Endometrium (tissue), 2 donors: ENCODE measurements around the gene ACP7.
"Not testable (repeated sequence)": the region's sequence is repeated elsewhere in the genome, so short reads cannot be mapped to it uniquely, and the experiment has no call there.

Source experiments
- FAIRE-seq: peaks from 2 replicates; lab custom pipeline; 2012; peaks lifted over from hg19 to GRCh38; lab: Jason Lieb, UNC
- donor health status: control.
- donor health status: control.

The ACP7 gene, protein sequence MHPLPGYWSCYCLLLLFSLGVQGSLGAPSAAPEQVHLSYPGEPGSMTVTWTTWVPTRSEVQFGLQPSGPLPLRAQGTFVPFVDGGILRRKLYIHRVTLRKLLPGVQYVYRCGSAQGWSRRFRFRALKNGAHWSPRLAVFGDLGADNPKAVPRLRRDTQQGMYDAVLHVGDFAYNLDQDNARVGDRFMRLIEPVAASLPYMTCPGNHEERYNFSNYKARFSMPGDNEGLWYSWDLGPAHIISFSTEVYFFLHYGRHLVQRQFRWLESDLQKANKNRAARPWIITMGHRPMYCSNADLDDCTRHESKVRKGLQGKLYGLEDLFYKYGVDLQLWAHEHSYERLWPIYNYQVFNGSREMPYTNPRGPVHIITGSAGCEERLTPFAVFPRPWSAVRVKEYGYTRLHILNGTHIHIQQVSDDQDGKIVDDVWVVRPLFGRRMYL

DNA sequence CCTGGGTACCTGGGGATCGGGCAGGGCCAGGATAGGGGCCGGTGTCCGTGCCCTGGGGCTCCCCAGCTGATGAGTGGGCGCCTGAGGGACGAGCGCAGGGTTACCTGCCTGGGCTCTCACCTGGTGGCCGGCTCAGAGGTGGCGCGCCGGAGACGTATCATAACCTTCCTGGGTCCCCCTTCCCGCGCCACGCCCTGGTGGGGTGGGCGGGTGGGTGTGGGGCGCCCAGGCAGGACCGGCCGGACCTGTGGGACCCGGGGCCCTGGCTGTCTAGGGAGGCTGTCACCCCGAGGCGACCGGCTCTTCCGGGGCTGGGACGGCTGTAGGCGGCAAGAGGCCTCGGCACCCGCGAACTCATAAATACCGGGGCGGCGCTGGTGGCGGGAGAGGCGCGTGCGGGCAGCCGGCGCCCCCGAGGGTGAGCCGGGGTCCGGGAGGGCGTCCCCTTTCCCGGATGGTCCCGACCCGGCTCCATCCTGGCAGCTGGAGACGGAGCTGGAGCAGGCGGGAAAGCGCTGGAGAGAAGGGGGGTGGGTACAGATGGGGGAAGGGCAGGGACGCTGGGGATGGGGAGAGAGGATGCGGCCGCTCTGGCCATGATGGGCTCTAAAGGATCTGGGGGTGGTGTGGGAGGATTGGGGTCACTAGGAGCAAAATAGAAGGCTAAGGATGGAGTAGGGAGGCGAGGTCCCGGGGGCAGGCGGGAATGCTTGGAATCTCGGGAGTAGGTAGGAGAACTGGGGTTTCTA lies at the start of gene ACP7:
ACP7 (plus strand) TSS at position 386 of the 749 bp plus-strand sequence. CDS start 902 bp downstream, outside the sequence.
- FAIRE-seq: no peak

- FAIRE-seq: no peak
These were observed 47.6 kb upstream of the ACP7 start for GRCh38 chr19:39036581-39036980.

- FAIRE-seq: no peak
These were observed 47.0 kb upstream of the ACP7 start for GRCh38 chr19:39037194-39037593.

GRCh38 chr19:39038098-39038497 lies 46.1 kb upstream of the ACP7 start:
- FAIRE-seq: no peak

- FAIRE-seq: no peak
These were observed 38.7 kb upstream of the ACP7 start for GRCh38 chr19:39045506-39045905.

DNA sequence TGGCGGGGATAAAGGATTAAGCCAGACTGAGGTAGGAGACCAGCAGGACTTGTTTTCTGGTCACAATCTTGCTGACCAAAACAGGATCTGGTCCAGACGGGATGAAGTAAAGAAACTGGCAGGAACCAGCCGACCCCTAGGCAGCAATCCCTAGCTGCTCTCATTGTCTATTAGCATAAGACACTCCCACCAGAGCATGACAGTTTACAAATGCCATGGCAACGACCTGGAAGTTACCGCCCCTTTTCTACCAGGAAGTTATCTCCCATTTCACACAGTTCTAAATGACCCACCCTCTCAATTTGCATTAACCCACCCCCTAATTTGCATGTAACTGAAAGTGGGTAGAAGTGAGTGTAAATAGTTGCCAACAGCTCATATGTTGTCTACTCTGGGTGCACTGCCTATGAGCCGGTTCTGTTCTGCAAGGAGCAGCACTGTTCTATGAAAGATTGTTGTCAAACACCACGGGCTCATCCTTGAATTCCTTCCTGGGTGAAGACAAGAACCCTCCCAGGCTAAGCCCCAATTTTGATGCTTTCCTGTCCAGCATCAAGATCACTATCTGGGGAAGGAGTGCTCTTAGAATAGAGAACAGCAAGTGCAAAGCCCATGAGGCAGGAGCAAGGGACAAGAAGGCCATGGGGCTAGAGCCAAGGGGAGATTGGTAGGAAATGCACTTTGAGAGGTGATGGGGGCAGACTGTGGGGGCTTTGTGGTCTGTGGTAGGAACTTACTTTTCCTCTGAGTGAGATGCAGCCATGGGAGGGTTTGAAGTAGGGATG lies 37.9 kb upstream of the ACP7 start:
- no peak for FAIRE-seq

DNA sequence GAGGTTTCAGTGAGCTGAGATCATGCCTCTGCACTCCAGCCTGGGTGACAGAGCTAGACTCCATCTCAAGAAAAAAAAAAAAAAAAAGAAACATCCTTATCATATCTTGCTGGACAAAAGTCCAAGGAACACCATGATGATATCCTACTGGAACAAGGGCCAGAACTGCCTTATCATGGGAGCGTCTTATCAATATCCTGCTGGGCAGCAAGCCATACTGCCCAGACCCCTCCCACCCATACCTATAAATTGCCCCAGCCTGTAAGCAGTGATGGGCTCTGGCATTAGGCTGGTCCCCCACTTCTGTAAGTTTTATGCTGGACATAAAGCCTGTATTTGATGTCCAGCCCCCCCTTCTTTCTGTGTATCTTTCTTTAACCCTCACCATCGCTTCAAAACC lies 37.1 kb upstream of the ACP7 start:
- FAIRE-seq: no peak

DNA sequence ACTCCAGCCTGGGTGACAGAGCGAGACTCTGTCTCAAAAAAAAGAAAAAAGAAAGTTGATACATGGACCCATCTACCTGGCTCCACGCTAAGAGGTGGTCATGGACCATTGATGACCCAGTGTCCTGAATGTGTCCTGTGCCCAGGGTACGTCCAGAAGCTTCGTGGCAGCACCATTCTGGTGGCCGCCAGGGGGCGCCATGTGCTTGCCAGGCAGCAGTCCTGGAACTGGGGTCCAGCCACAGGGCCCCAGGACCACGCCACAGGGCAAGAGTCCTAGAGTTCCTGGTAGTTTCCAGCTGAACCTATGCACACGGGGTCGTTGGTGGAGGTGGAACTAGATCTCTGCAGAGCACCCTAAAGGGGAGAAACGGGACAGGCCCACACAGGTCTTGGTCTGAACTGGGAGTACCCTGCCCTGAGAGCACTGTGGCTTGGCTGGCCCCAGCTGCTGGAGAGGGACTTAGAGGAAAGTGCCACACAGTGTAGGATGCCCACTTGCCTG lies 31.9 kb upstream of the ACP7 start:
- no peak for FAIRE-seq

- no peak for FAIRE-seq
These were observed 31.3 kb upstream of the ACP7 start for GRCh38 chr19:39052846-39053245.

DNA sequence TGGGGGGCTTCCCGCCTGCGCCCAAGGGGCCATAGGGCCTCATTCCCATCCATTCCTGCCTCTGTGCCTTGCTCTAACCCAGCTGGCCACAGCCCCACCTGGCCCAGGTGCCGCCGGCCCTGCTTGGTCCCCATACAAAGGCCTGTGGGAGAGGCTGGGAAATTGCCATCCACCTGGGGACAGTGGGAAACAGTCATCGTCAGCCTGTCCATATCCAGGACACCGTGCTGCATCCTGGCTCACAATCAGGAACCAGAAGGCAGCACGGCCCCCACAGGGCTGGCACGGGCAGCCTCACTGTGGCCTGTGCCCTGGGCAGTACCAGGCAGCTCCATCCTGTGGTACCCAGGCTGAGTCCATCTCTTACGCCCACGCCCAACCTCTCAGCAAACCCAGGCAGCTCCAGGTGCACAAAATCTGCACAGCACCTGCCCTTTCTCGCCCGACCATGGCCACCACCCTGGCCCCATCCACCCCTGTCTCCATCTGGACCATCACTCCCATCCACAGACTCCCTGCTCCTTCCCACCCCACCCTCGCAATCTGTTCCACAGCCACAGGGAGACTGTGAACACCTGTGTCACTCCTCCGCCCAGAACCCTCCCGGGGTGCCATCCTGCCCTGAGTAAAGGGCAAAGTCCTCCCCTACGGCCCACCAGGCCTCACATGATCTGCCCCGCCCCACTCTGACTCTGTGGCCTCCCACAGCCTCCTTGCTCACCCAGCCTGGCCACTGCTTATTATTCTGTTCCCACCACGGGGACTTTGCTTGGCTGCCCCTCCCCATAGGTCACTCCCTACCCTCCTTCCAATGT lies 30.7 kb upstream of the ACP7 start:
- no peak for FAIRE-seq

DNA sequence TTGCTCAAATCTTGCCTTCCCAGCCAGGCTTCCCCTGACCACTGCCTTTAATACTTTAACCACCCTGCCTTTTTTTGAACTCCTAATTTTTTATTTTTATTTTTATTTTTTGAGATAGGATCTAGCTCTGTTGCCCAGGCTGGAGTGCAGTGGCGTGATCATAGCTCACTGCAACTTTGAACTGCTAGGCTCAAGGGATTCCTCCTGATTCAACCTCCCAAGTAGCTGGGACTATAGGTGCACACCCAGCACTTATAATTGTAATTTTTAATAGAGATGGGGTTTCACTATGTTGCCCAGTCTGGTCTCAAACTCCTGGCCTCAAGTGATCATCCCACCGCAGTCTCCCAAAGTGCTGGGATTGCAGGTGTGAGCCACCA lies 30.1 kb upstream of the ACP7 start:
- no peak for FAIRE-seq

- FAIRE-seq: no peak
These were observed 26.6 kb upstream of the ACP7 start for GRCh38 chr19:39057615-39058014.

GRCh38 chr19:39059302-39059701 lies 24.9 kb upstream of the ACP7 start:
- FAIRE-seq: no peak

DNA sequence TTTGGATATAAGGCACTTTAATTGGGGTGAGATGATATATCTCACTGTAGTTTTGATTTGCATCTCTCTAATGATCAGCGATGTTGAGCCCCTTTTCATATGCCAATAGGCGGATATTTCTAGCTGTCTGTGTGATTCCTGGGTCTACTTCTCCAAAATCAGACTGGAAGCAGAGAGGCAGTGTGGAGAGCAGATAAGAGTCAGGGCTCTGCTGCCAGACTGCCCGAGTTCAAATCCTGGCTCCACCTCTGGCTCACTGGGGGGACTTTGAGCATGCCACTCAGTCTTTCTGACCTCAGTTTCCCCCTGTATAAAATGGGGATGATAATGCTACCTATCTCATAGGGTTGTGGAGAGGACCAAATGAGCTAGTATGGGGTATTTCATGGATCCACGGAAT lies 24.0 kb upstream of the ACP7 start:
- no peak for FAIRE-seq

DNA sequence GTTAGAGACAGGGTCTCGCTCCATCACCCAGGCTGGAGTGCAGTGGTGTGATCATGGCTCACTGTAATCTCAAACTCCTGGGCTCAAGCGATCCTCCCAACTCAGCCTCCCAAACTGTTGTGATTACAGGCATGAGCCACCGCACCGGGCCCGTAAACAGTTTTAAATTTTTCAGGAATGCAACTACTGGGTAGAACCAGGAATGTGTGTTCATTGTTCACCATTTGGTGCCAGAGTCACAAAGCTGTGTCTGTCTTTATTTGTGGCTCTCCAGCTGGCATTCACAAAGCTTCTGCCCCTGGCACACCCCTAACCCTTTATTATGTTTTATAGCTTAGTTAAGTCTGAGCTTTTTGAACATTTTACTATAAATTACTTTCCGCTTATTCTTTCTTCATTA lies 19.8 kb upstream of the ACP7 start:
- no peak for FAIRE-seq

DNA sequence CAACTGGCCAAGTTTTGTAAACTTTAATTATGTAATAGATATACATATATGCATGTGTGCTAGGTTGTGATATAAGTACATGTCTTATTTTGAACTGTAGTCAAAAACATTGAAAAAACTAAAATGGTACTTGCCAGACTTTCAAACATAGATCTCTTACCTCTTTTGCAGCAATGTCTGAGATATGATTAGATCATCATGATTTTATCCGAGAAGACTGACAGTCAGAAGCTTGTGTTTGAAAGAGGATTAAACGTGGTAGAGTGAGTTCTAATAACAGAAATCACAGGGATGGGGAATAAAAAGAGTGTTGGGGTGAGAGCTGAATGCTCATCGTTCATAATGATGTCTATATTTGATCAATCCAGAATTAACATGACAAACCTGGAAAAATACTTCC lies 18.2 kb upstream of the ACP7 start:
- FAIRE-seq: no peak

GRCh38 chr19:39067104-39067503 lies 17.1 kb upstream of the ACP7 start:
- FAIRE-seq: no peak

DNA sequence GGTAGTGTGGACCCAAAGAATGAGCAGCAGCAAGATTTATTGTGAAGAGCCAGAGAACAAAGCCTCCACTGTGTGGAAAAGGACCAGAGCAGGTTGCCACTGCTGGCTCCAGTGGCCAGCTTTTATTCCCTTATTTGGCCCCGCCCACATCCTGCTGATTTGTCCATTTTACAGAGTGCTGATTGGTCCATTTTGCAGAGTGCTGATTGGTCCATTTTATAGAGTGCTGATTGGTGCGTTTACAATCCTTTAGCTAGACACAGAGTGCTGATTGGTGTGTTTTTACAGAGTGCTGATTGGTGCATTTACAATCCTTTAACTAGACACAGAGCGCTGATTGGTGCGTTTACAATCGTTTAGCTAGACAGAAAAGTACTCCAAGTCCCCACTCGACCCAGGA lies 15.9 kb upstream of the ACP7 start:
- not testable (repeated sequence) for FAIRE-seq

DNA sequence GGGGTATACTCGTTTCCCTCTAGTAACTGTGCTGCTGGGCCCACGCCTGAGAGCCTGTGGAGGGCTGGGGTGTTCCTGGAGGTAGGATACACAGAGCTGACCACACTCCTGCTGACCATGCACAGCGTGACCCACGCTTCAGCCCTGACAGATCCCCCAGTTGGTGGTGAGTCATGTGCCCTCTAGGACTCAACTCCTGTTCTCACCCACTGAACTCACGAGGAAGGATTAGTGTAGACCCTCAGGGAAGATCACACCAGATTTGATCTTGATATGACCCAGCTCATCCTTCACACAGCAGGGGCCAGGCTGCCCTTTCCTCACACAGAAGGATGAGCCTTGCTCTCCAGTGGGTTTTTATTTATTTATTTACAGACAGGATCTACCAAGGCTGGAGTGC lies 13.3 kb upstream of the ACP7 start:
- FAIRE-seq: no peak

GRCh38 chr19:39074205-39074692 lies 9.9 kb upstream of the ACP7 start:
- FAIRE-seq: no peak

GRCh38 chr19:39074942-39075341 lies 9.2 kb upstream of the ACP7 start:
- FAIRE-seq: no peak

GRCh38 chr19:39077323-39077722 lies 6.8 kb upstream of the ACP7 start:
- FAIRE-seq: no peak
